Stimulated activated effector memory CD8-positive, alpha-beta T cell treated with anti-CD3 and anti-CD28 coated beads, Interleukin-12 subunit alpha, Interleukin-12 subunit beta, amount 100 ng/mL, for 72 hours (primary cell): ENCODE measurements around the gene ANKH.

Experiments used
- ATAC-seq: fragments of 150-1000 bp; cut with Tn5 transposase; 2 replicates; pipeline ENCODE4 v1.10.0; 2021
- DNase-seq, 2 donors: peaks; one replicate each; pipeline ENCODE4 v3.0.0; 2021 to 2022; ENCODE audit warnings: low spot score in 2 of 2
- H3K27ac Mint-ChIP-seq: one replicate; pipeline ENCODE4 v1.8.0; 2022; ENCODE audit warnings: mild to moderate bottlenecking, mixed read lengths
- H3K36me3 Mint-ChIP-seq: one replicate; pipeline ENCODE4 v1.8.0; 2022; ENCODE audit warnings: mild to moderate bottlenecking, mixed read lengths
- H3K4me1 Mint-ChIP-seq: one replicate; pipeline ENCODE4 v1.8.0; 2022; ENCODE audit warnings: mixed read lengths
- H3K4me3 Mint-ChIP-seq: one replicate; pipeline ENCODE4 v1.8.0; 2022; ENCODE audit warnings: mild to moderate bottlenecking, mixed read lengths
- H3K9me3 Mint-ChIP-seq: one replicate; pipeline ENCODE4 v1.8.0; 2022; ENCODE audit warnings: mixed read lengths

Gene ANKH

GRCh38 chr5:14696851-14697250 is 174.7 kb downstream of the ANKH start:
- Mint-ChIP-seq H3K9me3 (no peaks in the 10 kb centered on the region), H3K36me3 (peaks cover 100% of the 10 kb centered on the region), H3K27ac (peak overlapping the region; percentile 84), H3K4me3 (no peak overlapping the region), H3K4me1 (peaks cover 47% of the 10 kb centered on the region)
- ATAC-seq, result no peak
- no peak for DNase-seq

- H3K27ac Mint-ChIP-seq, result peak overlapping the region; percentile 84
- H3K4me3 Mint-ChIP-seq, result no peak overlapping the region
- H3K36me3 Mint-ChIP-seq, result peaks cover 100% of the 10 kb centered on the region
- DNase-seq (no peak), ATAC-seq (no peak)
- no peaks in the 10 kb centered on the region for H3K9me3 Mint-ChIP-seq
- H3K4me1 Mint-ChIP-seq, result peaks cover 39% of the 10 kb centered on the region
These were observed 175.5 kb downstream of the ANKH start for GRCh38 chr5:14696057-14696456.

- H3K4me3 Mint-ChIP-seq, result no peak overlapping the region
- no peak for DNase-seq
- no peak overlapping the region for H3K27ac Mint-ChIP-seq
- H3K4me1 Mint-ChIP-seq, result peaks cover 35% of the 10 kb centered on the region
- ATAC-seq, result no peak
- H3K36me3 Mint-ChIP-seq, result peaks cover 100% of the 10 kb centered on the region
- H3K9me3 Mint-ChIP-seq, result no peaks in the 10 kb centered on the region
These were observed 176.4 kb downstream of the ANKH start for GRCh38 chr5:14695152-14695551.

- no peak for ATAC-seq
- peaks cover 100% of the 10 kb centered on the region for H3K36me3 Mint-ChIP-seq
- no peaks in the 10 kb centered on the region for H3K9me3 Mint-ChIP-seq
- no peak overlapping the region for H3K4me3 Mint-ChIP-seq
- H3K27ac Mint-ChIP-seq, result no peak overlapping the region
- DNase-seq, result no peak
- peaks cover 14% of the 10 kb centered on the region for H3K4me1 Mint-ChIP-seq
These were observed 178.5 kb downstream of the ANKH start for GRCh38 chr5:14693070-14693469.

- Mint-ChIP-seq H3K36me3 (peaks cover 100% of the 10 kb centered on the region), H3K27ac (no peak overlapping the region), H3K9me3 (no peaks in the 10 kb centered on the region), H3K4me3 (no peak overlapping the region), H3K4me1 (peaks cover 19% of the 10 kb centered on the region)
- no peak for DNase-seq
- ATAC-seq, result no peak
These were observed 184.4 kb downstream of the ANKH start for GRCh38 chr5:14687023-14687665.

GRCh38 chr5:14686517-14686916 is 185.1 kb downstream of the ANKH start:
- Mint-ChIP-seq H3K4me1 (peaks cover 19% of the 10 kb centered on the region), H3K9me3 (no peaks in the 10 kb centered on the region), H3K4me3 (no peak overlapping the region), H3K27ac (no peak overlapping the region), H3K36me3 (peaks cover 100% of the 10 kb centered on the region)
- no peak for DNase-seq
- ATAC-seq, result no peak

- ATAC-seq (peak; percentile 98), DNase-seq (no peak)
- Mint-ChIP-seq H3K27ac (no peak overlapping the region), H3K4me1 (peaks cover 19% of the 10 kb centered on the region), H3K4me3 (peak overlapping the region; percentile 41), H3K9me3 (no peaks in the 10 kb centered on the region), H3K36me3 (peaks cover 100% of the 10 kb centered on the region)
These were observed 185.8 kb downstream of the ANKH start for GRCh38 chr5:14685757-14686156.

GRCh38 chr5:14684757-14685156 is 186.8 kb downstream of the ANKH start:
- Mint-ChIP-seq H3K27ac (peak overlapping the region; percentile 26), H3K4me1 (peaks cover 25% of the 10 kb centered on the region), H3K9me3 (no peaks in the 10 kb centered on the region), H3K4me3 (no peak overlapping the region), H3K36me3 (peaks cover 100% of the 10 kb centered on the region)
- ATAC-seq, result no peak
- no peak for DNase-seq

GRCh38 chr5:14683906-14684455 is 187.6 kb downstream of the ANKH start:
- Mint-ChIP-seq H3K4me1 (peaks cover 25% of the 10 kb centered on the region), H3K4me3 (no peak overlapping the region), H3K36me3 (peaks cover 100% of the 10 kb centered on the region), H3K27ac (no peak overlapping the region), H3K9me3 (no peaks in the 10 kb centered on the region)
- DNase-seq, result no peak
- ATAC-seq, result no peak

- no peak for ATAC-seq
- H3K27ac Mint-ChIP-seq, result no peak overlapping the region
These were observed 190.3 kb downstream of the ANKH start for GRCh38 chr5:14681236-14681752.

GRCh38 chr5:14679595-14679994 is 192.0 kb downstream of the ANKH start:
- no peaks in the 10 kb centered on the region for H3K9me3 Mint-ChIP-seq
- peaks cover 45% of the 10 kb centered on the region for H3K4me1 Mint-ChIP-seq
- peaks cover 100% of the 10 kb centered on the region for H3K36me3 Mint-ChIP-seq
- DNase-seq (no peak), ATAC-seq (no peak)
- no peak overlapping the region for H3K4me3 Mint-ChIP-seq
- H3K27ac Mint-ChIP-seq, result no peak overlapping the region

More at GRCh38 chr5:14681236-14681752, 190.3 kb downstream of the ANKH start:
- no peak for DNase-seq
- Mint-ChIP-seq H3K9me3 (no peaks in the 10 kb centered on the region), H3K4me1 (peaks cover 40% of the 10 kb centered on the region), H3K36me3 (peaks cover 100% of the 10 kb centered on the region), H3K4me3 (no peak overlapping the region)

- H3K36me3 Mint-ChIP-seq, result peaks cover 100% of the 10 kb centered on the region
- H3K4me3 Mint-ChIP-seq, result no peak overlapping the region
- ATAC-seq, result peak; percentile 19
- no peaks in the 10 kb centered on the region for H3K9me3 Mint-ChIP-seq
- DNase-seq, result no peak
- peak overlapping the region; percentile 56 for H3K27ac Mint-ChIP-seq
- peaks cover 45% of the 10 kb centered on the region for H3K4me1 Mint-ChIP-seq
These were observed 192.7 kb downstream of the ANKH start for GRCh38 chr5:14678773-14679334.

- peaks cover 90% of the 10 kb centered on the region for H3K36me3 Mint-ChIP-seq
- peak overlapping the region; percentile 78 for H3K4me3 Mint-ChIP-seq
- ATAC-seq (peak; percentile 91), DNase-seq (no peak)
- H3K27ac Mint-ChIP-seq, result peak overlapping the region; percentile 96
- no peaks in the 10 kb centered on the region for H3K9me3 Mint-ChIP-seq
- peaks cover 70% of the 10 kb centered on the region for H3K4me1 Mint-ChIP-seq
These were observed 195.3 kb downstream of the ANKH start for GRCh38 chr5:14676320-14676719.

- Mint-ChIP-seq H3K36me3 (peaks cover 90% of the 10 kb centered on the region), H3K4me1 (peaks cover 75% of the 10 kb centered on the region), H3K4me3 (peak overlapping the region; percentile 78), H3K9me3 (no peaks in the 10 kb centered on the region), H3K27ac (peak overlapping the region; percentile 96)
- no peak for DNase-seq
- peak; percentile 53 for ATAC-seq
These were observed 195.7 kb downstream of the ANKH start for GRCh38 chr5:14675865-14676300.

GRCh38 chr5:14674983-14675854 is 196.4 kb downstream of the ANKH start:
- ATAC-seq (peak; percentile 64), DNase-seq (no peak)
- no peaks in the 10 kb centered on the region for H3K9me3 Mint-ChIP-seq
- peaks cover 78% of the 10 kb centered on the region for H3K4me1 Mint-ChIP-seq
- peak overlapping the region; percentile 78 for H3K4me3 Mint-ChIP-seq
- peaks cover 90% of the 10 kb centered on the region for H3K36me3 Mint-ChIP-seq
- peak overlapping the region; percentile 96 for H3K27ac Mint-ChIP-seq
